ENCODE measurements around the gene CCL26. TPM values are rescaled to one million over a fixed set of nuclear protein-coding genes. Genes with fewer than 3 reads are reported as not detected.

The CCL26 gene
- total and polyA plus RNA-seq, 2 of the 13 experiments (the other 11 are each of a cell fraction or from before 2014, with no cell fraction given): 0.16 TPM; not detected in 1

- H3K4me1 ChIP-seq (ENCODE audit: insufficient read depth, low read length): no peaks in the 10 kb centered on the region
- in situ Hi-C loops (cut with HindIII; ENCODE audit: extremely low pct_ligation_motif_present, low pct_unique_long_range_greater_than_20kb): no loop called here
- no CpG with 5 or more reads among the region's 7 CpGs for WGBS (ENCODE audit: low lambda C conversion rate)
- H2AFZ ChIP-seq (ENCODE audit: low read length): no peak within 1 kb of the TSS
- H3K79me2 ChIP-seq (ENCODE audit: insufficient read depth, low read length): no peaks in the 10 kb centered on the region
- H4K20me1 ChIP-seq (ENCODE audit: insufficient read depth, low read length): no peaks in the 10 kb centered on the region
- no peak within 1 kb of the TSS for H3K4me2 ChIP-seq (ENCODE audit: low read depth, low read length)
- no peaks in the 10 kb centered on the region for H3K36me3 ChIP-seq (replicated peaks in 1 of 2; ENCODE audit: control insufficient read depth in 1 of 2, insufficient read depth in 2 of 2, low read length in 2 of 2)
- H3K27ac ChIP-seq (ENCODE audit: extremely low read length, insufficient read depth, low read length): no peak within 1 kb of the TSS
- DNase-seq (ENCODE audit: low spot score) (no peak), ATAC-seq (no peak), FAIRE-seq (no peak)
- H3K4me3 ChIP-seq (replicated peaks in 1 of 3; ENCODE audit: insufficient read depth in 1 of 3, low read depth in 2 of 3, low read length in 3 of 3): no peak within 1 kb of the TSS
- TF ChIP-seq PRMT3 (CRISPR knock-in tag; IDR thresholded peaks at IDR 0.05; ENCODE audit: borderline replicate concordance, low read depth): no peak
- no peak for TF ChIP-seq ZSCAN31 (CRISPR knock-in tag; IDR thresholded peaks at IDR 0.05; ENCODE audit: low read depth)
- no peak for TF ChIP-seq KDM5A (IDR thresholded peaks at IDR 0.05; ENCODE audit: borderline replicate concordance, low read length)
- no peak for TF ChIP-seq ZNF431 (CRISPR knock-in tag; IDR thresholded peaks at IDR 0.05; ENCODE audit: borderline replicate concordance, low read depth)
- TF ChIP-seq GATAD1 (CRISPR knock-in tag; IDR thresholded peaks at IDR 0.05): no peak
- TF ChIP-seq SMC3 (IDR thresholded peaks at IDR 0.05; ENCODE audit: low read length): no peak
- TF ChIP-seq ZNF205 (CRISPR knock-in tag; IDR thresholded peaks at IDR 0.05): no peak
- no peak for TF ChIP-seq THRA (CRISPR knock-in tag; IDR thresholded peaks at IDR 0.05; ENCODE audit: borderline replicate concordance)
- no peak for TF ChIP-seq CC2D1A (CRISPR knock-in tag; IDR thresholded peaks at IDR 0.05)
- no peak for TF ChIP-seq SAFB2 (CRISPR knock-in tag; IDR thresholded peaks at IDR 0.05; ENCODE audit: borderline replicate concordance, low read depth)
- TF ChIP-seq HNF1B (CRISPR knock-in tag; IDR thresholded peaks at IDR 0.05): no peak
- TF ChIP-seq U2AF2 (IDR thresholded peaks at IDR 0.05; ENCODE audit: low read depth, low read length): no peak
- no peak for TF ChIP-seq ADNP (CRISPR knock-in tag; IDR thresholded peaks at IDR 0.05)
- TF ChIP-seq ZUFSP (CRISPR knock-in tag; IDR thresholded peaks at IDR 0.05; ENCODE audit: borderline replicate concordance): no peak
- TF ChIP-seq CAMTA2 (CRISPR knock-in tag; IDR thresholded peaks at IDR 0.05; ENCODE audit: borderline replicate concordance): no peak
- no peak for TF ChIP-seq ZNF510 (CRISPR knock-in tag; IDR thresholded peaks at IDR 0.05; ENCODE audit: low read depth)
- no peak for TF ChIP-seq FOXM1 (CRISPR knock-in tag; IDR thresholded peaks at IDR 0.05)
- no peak for TF ChIP-seq ZNF292 (CRISPR knock-in tag; IDR thresholded peaks at IDR 0.05; ENCODE audit: borderline replicate concordance, low read depth)
- TF ChIP-seq ZBTB38 (CRISPR knock-in tag; IDR thresholded peaks at IDR 0.05): no peak
- H3K9me3 ChIP-seq (ENCODE audit: low read length): no peaks in the 10 kb centered on the region
- BruUV-seq (replicated peaks): no TSS peak
- CTCF ChIA-PET (ENCODE audit: low intra/inter-chr PET ratio, low total read pairs): no interaction called here
- H3K27me3 ChIP-seq (ENCODE audit: control insufficient read depth in 1 of 2, insufficient read depth in 2 of 2, low read length in 2 of 2): peaks cover 0 to 12% of the 10 kb centered on the region in 2 experiments; a peak in 2 of 5 replicates
- POLR2A ChIA-PET: no interaction called here
- H3K9ac ChIP-seq (ENCODE audit: insufficient read depth, low read depth, low read length): no peak within 1 kb of the TSS
- intact Hi-C loops (cut with micrococcal nuclease; ENCODE audit: unreplicated experiment): no loop called here
Observed at GRCh38 chr7:75813781-75814236, 41.8 kb upstream of the CCL26 start, which contains the start of gene CCL24. Gene CCL24, minus strand, starts transcription at chr7:75813806. Its CDS starts 91 bp downstream, at chr7:75813715.

Data from HepG2 (cell line).